Gastrocnemius medialis (tissue), 4 donors: Measurements from ENCODE around the gene APC2.

Source experiments
- POLR2A ChIP-seq, 2 donors: fragments of 450-650 bp; IDR thresholded peaks; one replicate each; pipeline ENCODE4 v1.6.1; 2017; ENCODE audit warnings: antibody characterized with exemption in 2 of 2, mild to moderate bottlenecking in 2 of 2, moderate library complexity in 2 of 2
- TF ChIP-seq, protein P1 (sequence below), 5 experiments: fragments of 450-650 bp in 3 of 5; fragments of 200-600 bp in 2 of 5; sonication (generic) in 2 of 5; IDR thresholded peaks in 4 of 5; conservative IDR thresholded peaks in 1 of 5; 1 replicate in 4 of 5; 2 replicates in 1 of 5; pipeline ENCODE4 v1.5.1; 2016 to 2019; ENCODE audit warnings: antibody characterized with exemption in 5 of 5, mild to moderate bottlenecking in 3 of 5, moderate library complexity in 3 of 5

GRCh38 chr19:1511318-1512317 is 61.7 kb downstream of the APC2 start:
- no peak for TF ChIP-seq POLR2A (IDR thresholded peaks at IDR 0.05)
- TF ChIP-seq, protein P1, sequence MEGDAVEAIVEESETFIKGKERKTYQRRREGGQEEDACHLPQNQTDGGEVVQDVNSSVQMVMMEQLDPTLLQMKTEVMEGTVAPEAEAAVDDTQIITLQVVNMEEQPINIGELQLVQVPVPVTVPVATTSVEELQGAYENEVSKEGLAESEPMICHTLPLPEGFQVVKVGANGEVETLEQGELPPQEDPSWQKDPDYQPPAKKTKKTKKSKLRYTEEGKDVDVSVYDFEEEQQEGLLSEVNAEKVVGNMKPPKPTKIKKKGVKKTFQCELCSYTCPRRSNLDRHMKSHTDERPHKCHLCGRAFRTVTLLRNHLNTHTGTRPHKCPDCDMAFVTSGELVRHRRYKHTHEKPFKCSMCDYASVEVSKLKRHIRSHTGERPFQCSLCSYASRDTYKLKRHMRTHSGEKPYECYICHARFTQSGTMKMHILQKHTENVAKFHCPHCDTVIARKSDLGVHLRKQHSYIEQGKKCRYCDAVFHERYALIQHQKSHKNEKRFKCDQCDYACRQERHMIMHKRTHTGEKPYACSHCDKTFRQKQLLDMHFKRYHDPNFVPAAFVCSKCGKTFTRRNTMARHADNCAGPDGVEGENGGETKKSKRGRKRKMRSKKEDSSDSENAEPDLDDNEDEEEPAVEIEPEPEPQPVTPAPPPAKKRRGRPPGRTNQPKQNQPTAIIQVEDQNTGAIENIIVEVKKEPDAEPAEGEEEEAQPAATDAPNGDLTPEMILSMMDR (IDR thresholded peaks at IDR 0.05 in 4 of 5, conservative IDR thresholded peaks at IDR 0.05 in 1 of 5), result no peak
